Measurements from ENCODE around the gene COMTD1. TPM values are rescaled to one million over a fixed set of nuclear protein-coding genes. Genes with fewer than 3 reads are reported as not detected.

COMTD1 gene
- total and polyA plus RNA-seq, 2 of the 13 experiments (the other 11 are each of a cell fraction or from before 2014, with no cell fraction given) = 11.8 to 18.4 TPM

GRCh38 chr10:75210282-75211006 lies 25.3 kb downstream of the COMTD1 start, which contains the start of gene VDAC2 (continued):
- TF ChIP-seq ZNF326 (CRISPR knock-in tag; IDR thresholded peaks at IDR 0.05; ENCODE audit: borderline replicate concordance) (no peak), TCF7 (IDR thresholded peaks at IDR 0.05; ENCODE audit: low read depth) (no peak), ZNF891 (CRISPR knock-in tag; IDR thresholded peaks at IDR 0.05) (peak; percentile 66; the same call in 1 of the 2 replicates), GABPB1 (CRISPR knock-in tag; IDR thresholded peaks at IDR 0.05) (peak; percentile 89), PRDM10 (CRISPR knock-in tag; IDR thresholded peaks at IDR 0.05; ENCODE audit: low read depth) (0 out of 2 replicates have a peak, but pooled peaks have one; percentile 35), HMG20B (CRISPR knock-in tag; conservative IDR thresholded peaks at IDR 0.05) (no peak), BCL3 (CRISPR knock-in tag; IDR thresholded peaks at IDR 0.05) (0 out of 2 replicates have a peak, but pooled peaks have one; percentile 58), PPARG (CRISPR knock-in tag; conservative IDR thresholded peaks at IDR 0.05) (no peak), MAFF (IDR thresholded peaks at IDR 0.05; ENCODE audit: low read depth, low read length) (no peak), SALL1 (CRISPR knock-in tag; IDR thresholded peaks at IDR 0.05) (peak; percentile 79), POGZ (CRISPR knock-in tag; IDR thresholded peaks at IDR 0.05) (peak; percentile 46; the same call in 1 of the 2 replicates), MIXL1 (CRISPR knock-in tag; IDR thresholded peaks at IDR 0.05) (no peak; the same call in 1 of the 2 replicates), ZNF678 (CRISPR knock-in tag; IDR thresholded peaks at IDR 0.05) (peak; percentile 81; the same call in 1 of the 2 replicates), NFKB2 (CRISPR knock-in tag; IDR thresholded peaks at IDR 0.05; ENCODE audit: borderline replicate concordance) (no peak; the same call in 1 of the 2 replicates), KLF6 (CRISPR knock-in tag; IDR thresholded peaks at IDR 0.05) (peak; percentile 86; the same call in 1 of the 2 replicates), NR3C1 (CRISPR knock-in tag; IDR thresholded peaks at IDR 0.05) (no peak), ZNF75D (CRISPR knock-in tag; IDR thresholded peaks at IDR 0.05; ENCODE audit: borderline replicate concordance) (no peak), ZBTB25 (CRISPR knock-in tag; IDR thresholded peaks at IDR 0.05) (peak; percentile 97), MTF1 (CRISPR knock-in tag; IDR thresholded peaks at IDR 0.05) (no peak), HOXA5 (CRISPR knock-in tag; IDR thresholded peaks at IDR 0.05) (peak; percentile 78; the same call in 1 of the 2 replicates), ZNF570 (CRISPR knock-in tag; IDR thresholded peaks at IDR 0.05; ENCODE audit: borderline replicate concordance) (no peak), MZF1 (CRISPR knock-in tag; IDR thresholded peaks at IDR 0.05; ENCODE audit: borderline replicate concordance) (0 out of 2 replicates have a peak, but pooled peaks have one; percentile 52)
